Raji (cell line): ENCODE results near the gene ABHD12.

Experiments
- POLR2A ChIP-seq: IDR thresholded peaks from 2 replicates; pipeline ENCODE4 v1.6.1; 2011; ENCODE audit warnings: low read depth, low read length, control low read depth; ENCODE audit not compliant: insufficient read depth

Gene ABHD12

GRCh38 chr20:25283221-25283951, 107.2 kb downstream of the ABHD12 start:
- no peak for TF ChIP-seq POLR2A

DNA sequence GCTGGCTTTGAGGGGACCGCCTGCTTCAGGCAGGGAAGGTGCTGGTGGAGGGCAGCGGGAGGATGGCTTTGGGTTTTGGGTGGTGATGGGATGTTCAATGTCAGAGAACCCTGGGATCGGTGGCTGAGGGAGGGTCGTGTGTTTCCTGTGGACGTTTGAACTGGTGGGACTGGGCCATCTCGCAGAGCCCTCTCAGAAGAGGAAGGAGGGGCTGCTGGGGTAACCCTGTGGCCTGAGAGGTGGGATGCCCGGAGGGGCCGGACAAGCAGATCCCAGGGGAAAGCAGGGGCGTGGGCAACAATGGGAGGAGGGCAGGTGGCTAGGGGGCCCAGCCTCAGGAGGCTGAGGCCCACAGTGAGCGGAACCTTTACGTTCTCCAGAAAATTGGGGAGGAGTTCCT, 107.8 kb downstream of the ABHD12 start:
- no peak for TF ChIP-seq POLR2A

DNA sequence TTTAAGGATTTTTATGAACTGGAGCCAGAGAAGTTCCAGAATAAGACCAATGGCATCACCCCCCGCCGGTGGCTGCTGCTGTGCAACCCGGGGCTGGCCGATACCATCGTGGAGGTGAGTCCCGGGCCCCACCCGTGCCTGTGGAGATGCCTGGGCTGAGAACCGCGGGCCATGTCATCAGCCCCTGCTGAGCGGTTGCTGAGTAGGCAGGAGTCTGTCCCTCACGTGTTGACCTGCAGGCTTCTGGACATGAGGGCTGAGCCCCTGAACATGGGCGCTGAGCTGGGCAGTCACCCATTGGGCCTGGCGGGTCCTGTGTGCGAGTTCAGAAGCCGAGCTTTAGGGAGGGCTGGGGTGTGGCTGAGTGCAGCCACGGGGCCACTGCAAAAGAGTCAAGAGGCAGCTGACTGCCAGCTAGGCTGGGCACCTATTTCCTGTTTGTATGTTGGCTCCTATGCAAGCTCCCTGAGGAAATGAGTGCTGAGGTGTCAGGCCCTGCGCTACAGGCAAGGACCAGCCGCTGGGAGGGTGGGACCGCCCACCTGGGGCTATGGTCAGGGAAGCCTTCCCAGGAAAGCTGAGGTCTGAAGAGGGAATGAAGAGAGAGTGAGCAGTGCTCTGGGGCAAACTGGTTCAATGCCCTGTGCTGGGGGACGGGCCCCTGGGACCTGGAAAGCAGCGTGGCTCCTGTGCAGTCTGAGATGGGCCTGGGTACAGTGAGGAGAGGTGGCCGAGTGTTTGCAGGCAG, 108.4 kb downstream of the ABHD12 start:
- no peak for TF ChIP-seq POLR2A

DNA sequence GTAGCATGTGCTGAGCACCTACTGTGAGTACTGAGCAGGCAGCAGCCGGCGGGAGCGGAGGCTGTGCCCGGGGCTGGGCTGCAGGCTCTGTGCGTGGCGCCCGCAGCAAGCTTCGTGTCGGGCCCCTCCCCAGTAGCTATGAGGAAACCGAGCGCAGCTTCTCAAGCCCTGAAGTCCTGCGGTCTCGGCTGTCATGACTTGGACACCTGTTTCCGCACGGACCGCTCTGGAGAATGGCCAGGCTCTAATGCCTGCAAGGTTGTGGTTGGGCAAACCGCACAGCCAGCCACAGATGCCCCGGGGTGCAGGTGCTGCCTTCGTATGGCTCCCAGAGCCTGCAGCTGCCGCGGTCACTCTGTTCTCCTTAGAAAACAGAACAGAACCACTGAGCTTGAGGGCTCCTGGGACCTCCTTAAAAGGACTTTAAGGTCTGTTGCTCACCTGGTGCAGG, 109.1 kb downstream of the ABHD12 start:
- no peak for TF ChIP-seq POLR2A

- no peak for TF ChIP-seq POLR2A
These were observed 109.8 kb downstream of the ABHD12 start for GRCh38 chr20:25280574-25281535.

DNA sequence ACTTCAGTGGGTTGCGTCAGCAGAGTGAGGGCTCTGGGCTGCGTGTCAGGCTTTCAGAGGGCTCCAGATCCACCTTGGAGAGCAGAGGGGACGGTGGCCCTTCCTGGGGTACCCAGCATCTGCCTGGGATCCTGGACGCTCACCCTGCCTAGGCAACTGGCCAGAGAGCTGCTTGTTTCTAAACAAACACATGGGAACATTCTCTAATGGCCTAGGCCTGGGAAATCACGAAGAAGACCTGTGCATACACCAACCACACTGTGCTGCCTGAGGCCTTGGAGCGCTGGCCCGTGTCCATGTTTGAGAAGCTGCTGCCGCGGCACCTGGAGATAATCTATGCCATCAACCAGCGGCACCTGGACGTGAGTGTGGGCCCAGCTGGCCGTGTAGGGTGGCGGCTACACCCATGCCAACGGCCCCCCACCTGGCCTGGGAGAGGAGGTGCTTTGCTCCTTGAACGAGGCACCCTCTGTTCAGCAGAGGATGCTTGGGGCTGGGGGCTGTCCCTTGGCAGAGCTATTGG, 110.5 kb downstream of the ABHD12 start:
- TF ChIP-seq POLR2A: no peak

DNA sequence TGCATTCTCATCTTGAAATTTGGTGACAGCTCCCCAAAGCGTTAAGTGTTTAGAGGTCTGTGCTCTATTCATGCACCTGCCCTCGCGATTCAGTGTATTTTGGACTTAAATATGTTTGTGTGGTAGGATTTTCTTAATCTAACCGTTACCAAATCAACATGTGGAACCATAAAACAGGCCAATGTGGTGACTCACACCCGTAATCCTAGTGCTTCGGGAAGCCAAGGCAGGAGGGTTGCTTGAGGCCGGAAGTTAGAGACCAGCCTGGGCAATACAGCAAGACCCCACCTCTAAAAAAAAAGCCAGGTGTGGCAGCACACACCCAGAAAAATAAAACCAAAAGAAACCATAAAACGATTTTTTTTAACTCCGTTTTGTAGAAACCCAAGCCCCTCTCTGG, 111.2 kb downstream of the ABHD12 start:
- no peak for TF ChIP-seq POLR2A

- TF ChIP-seq POLR2A: no peak
These were observed 111.8 kb downstream of the ABHD12 start for GRCh38 chr20:25278636-25279361.

DNA sequence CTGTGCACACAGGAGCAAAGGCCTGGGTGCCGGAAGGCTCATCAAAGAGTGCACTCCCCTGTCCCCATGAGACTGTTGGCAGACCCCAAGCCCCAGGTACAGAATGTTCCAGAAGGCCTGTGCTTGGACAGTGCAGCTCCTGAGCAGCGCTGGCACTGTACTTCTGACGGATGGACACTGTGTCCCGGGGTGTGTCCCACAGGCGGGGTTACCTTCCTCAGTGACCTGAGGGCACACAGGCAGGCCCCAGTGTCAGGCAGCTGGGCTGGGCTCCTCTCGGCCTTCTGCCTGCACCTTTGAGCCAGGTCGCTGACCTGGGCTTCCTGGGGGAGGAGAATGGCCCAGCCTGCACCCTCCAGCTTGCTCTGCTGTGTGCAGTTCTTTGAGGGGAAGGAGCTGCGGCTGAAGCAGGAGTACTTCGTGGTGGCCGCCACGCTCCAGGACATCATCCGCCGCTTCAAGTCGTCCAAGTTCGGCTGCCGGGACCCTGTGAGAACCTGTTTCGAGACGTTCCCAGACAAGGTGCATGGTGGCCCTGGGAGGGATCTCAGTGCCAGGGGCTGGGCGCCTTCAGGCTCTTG, 112.6 kb downstream of the ABHD12 start:
- no peak for TF ChIP-seq POLR2A

DNA sequence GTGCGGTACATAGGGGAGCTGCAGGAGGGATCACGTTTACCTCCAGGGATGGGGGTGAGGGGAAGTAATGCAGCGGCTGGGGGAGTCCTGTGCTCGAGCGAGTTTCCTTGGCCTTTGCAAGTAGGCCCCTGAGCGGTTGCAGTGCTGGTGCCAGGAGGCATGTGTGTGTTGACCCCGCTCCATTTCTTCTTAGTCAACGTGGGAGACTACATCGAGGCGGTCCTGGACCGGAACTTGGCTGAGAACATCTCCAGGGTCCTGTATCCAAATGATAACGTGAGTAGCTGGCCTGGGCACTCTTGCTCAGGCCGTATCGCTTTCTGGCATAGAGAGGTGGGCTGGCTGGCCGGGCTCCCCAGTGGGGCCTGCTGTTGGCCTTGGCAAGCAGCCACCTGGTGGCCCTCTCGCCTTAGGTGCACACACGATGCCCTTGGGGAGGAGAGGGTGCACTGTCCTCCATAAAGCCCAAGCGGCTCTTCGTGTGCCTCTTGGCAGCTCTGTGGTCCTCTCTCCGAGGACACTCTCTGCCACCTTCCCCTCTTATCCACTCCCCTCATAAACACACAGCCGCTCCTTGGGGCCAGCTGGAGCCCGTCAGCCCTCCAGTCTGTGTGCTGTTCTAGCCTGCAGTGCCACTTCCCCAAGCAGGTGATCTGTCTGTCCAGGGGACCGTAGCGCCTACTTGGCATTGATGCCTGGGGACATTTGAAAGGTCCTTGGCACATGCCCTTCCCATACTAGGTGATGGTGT, 113.4 kb downstream of the ABHD12 start:
- no peak for TF ChIP-seq POLR2A

- TF ChIP-seq POLR2A: no peak
These were observed 114.0 kb downstream of the ABHD12 start for GRCh38 chr20:25276533-25277050.

DNA sequence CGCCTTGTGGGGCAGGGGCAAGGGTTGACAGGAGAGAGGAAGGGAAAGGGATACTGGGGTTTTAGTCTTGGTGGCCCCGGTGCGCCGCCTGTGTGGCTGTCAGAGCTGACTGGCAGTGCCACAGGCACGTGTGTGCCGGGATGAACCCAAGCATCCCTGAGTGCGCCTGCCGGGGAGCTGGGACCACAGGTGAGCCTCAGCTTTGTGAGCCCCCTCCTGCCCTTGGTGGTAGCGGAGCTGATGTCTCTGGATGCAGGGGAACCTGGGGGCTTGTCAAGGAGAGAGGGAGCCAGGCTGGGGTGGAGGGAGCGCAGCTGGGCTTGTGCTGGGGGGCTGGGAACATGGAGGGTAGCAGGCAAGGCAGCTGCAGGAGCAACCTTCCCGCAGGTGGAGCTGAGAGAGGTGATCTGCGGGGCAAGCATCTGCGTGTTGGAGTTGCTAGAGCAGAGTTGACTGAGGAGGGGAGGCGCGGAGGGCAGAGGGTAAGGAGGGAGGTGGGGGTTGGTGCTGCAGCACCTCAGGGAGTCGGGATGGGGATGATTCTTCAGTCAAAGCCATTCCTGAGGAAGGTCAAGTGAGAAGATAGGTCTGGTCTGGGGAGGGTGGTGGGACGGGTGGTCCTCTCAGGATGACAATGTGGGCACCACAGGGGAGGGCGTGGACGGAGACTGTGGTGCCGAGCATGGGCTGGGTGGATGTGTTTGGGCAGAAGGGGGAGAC, 114.7 kb downstream of the ABHD12 start:
- TF ChIP-seq POLR2A: no peak

DNA sequence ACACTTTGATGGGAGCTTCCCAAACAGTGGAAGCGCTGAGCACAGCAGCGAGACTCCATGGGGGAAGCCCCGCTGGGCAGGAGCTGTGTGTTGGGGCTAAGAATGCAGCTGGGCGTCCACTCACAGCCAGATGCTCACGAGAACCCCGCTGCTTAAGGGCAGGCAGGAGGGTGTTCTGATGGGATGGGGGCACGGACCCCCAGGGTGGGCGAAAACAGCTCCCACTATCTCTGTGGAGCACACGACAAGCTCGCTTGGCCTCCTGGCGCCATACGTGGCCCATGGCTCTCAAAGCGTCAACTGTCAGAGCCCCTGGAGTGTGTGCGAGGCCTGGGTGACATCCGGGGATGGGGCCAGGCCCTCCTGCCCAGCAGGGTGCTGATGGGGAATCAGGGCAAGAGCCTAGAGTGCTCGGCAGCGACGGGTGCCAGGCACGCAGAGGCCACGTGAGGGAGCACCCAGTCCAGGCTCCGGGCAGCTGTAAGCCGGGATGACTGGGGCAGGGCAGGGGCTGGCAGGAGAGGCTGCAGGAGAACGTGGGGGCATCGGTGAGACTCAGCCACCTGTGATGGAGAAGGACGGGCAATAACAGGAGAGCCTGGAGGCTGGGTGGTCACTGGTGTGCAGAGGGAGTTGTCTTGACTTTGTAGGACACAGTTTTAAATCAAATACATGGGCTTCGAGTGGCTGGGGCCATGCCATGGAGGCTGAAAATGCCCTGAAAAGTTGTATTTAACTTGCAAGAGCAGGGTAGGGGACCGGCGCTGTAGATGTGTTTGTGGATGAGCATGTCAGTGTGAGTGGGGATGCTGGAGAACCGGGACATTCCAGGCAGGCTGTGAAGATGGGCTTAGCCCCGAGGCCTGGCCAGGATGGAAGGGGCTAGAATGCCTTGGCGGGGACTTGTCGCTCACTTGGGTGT, 115.5 kb downstream of the ABHD12 start:
- TF ChIP-seq POLR2A: no peak
